Stimulated activated CD4-positive, alpha-beta T cell treated with anti-CD3 and anti-CD28 coated beads, Interleukin-12 subunit alpha, Interleukin-12 subunit beta, amount 100 ng/mL, for 4 hours (primary cell): ENCODE data around the gene STRADA.

Experiments used
- DNase-seq: peaks from one replicate; pipeline ENCODE4 v3.0.0-alpha.2; 2020

The STRADA gene

GRCh38 chr17:63681530-63681929, 60.1 kb downstream of the STRADA start:
- no peak for DNase-seq

DNA sequence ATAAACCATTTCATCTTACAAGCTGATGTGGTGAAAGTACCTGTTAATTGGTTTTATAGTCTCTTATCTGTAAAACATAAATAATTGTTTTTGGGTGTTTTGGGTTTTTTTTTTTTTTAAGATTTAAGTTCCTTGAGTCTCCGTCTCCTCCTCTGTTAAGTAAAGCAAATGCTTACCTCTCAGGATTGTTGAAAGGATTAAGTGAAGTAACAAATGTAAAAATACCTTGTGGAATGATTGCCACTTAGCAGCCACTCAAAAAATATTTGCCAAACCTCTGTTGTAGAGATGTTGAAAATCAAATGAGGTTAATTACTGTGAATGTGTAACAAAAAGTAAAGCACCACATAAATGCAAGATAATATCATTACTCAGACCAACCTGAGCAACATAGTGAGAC, 60.9 kb downstream of the STRADA start:
- no peak for DNase-seq

GRCh38 chr17:63679214-63679613, 62.4 kb downstream of the STRADA start:
- DNase-seq, result no peak

DNA sequence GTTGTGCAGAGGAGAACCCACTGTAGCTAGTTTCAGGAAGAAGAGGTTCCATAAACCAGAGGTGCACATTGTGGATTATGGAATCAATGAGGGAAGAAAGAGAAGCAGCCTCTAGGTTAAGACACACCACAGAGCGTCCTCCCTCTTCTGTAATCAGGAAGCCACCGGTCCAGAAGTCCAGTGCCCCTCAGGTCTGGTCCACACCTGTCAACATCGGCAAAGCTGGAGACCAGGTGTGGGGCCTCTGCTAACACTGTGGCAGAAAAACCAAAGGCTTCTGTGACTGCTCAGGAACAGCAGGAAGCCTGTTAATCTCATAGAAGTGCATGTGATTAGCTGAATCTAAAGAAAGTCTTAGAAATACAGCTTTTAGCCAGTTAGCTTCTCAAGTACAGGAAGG, 65.0 kb downstream of the STRADA start:
- no peak for DNase-seq

GRCh38 chr17:63675607-63676546, 65.7 kb downstream of the STRADA start:
- DNase-seq, result no peak

- no peak for DNase-seq
These were observed 66.4 kb downstream of the STRADA start for GRCh38 chr17:63675231-63675606.

GRCh38 chr17:63672856-63673255, 68.7 kb downstream of the STRADA start:
- DNase-seq, result no peak

GRCh38 chr17:63665527-63666214, 75.9 kb downstream of the STRADA start:
- no peak for DNase-seq

GRCh38 chr17:63659850-63660249, 81.7 kb downstream of the STRADA start:
- DNase-seq, result no peak

- no peak for DNase-seq
These were observed 83.2 kb downstream of the STRADA start for GRCh38 chr17:63658366-63658765.

GRCh38 chr17:63657786-63658185, 83.8 kb downstream of the STRADA start:
- no peak for DNase-seq

- DNase-seq, result no peak
These were observed 88.5 kb downstream of the STRADA start for GRCh38 chr17:63653050-63653449.
